ENCODE data around the gene PCDH15. TPM values are rescaled to one million over a fixed set of nuclear protein-coding genes. Genes with fewer than 3 reads are reported as not detected.

PCDH15 gene
- total and polyA plus RNA-seq, 2 of the 8 experiments (the other 6 are each of a cell fraction or from before 2014, with no cell fraction given): 0.11 TPM; not detected in 1

DNA sequence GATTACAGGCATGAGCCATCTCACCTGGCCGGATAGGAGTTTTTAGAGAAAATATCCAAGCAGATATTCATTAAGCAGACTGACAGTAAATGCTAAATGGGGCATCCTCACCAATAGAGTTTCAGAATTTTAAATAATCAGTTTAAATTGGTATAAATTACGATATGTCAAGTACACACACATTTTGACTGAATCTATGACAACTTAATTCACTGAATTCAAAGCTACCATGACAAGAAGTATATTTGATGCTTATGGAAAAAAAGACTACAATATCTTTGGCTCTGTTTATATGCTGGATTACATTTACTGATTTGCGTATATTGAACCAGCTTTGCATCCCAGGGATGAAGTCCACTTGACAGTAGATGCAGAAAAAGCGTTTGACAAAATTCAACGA is 774.7 kb downstream of the PCDH15 start:
- no peaks in the 10 kb centered on the region for H3K36me3 ChIP-seq (ENCODE audit: control insufficient read depth in 2 of 4, insufficient read depth in 4 of 4, low read length in 3 of 4)
- POLR2A ChIA-PET (ENCODE audit: partially characterized antibody): no interaction called here
- H3K4me2 ChIP-seq (ENCODE audit: insufficient read depth in 1 of 2, low read depth in 2 of 2, low read length in 2 of 2): no peak overlapping the region
- H2BK5ac ChIP-seq (ENCODE audit: low read depth, low read length): no peak overlapping the region
- H3K4me3 ChIP-seq (ENCODE audit: extremely low read depth in 1 of 4, insufficient read depth in 2 of 4, low read depth in 3 of 4, low read length in 4 of 4): no peak overlapping the region
- H3K23me2 ChIP-seq (ENCODE audit: low read depth, low read length): no peaks in the 10 kb centered on the region
- H3K56ac ChIP-seq (replicated peaks; ENCODE audit: insufficient read length, low read depth, low read length): no peak overlapping the region
- H4K91ac ChIP-seq (replicated peaks; ENCODE audit: insufficient read length, low read length): no peak overlapping the region
- H3K79me1 ChIP-seq (ENCODE audit: low read depth, low read length): no peaks in the 10 kb centered on the region
- H3K27ac ChIP-seq (ENCODE audit: low read depth, low read length): no peak overlapping the region
- no peak overlapping the region for H3K23ac ChIP-seq (ENCODE audit: insufficient read length)
- no peaks in the 10 kb centered on the region for H3K27me3 ChIP-seq (replicated peaks in 1 of 4; ENCODE audit: control insufficient read depth in 3 of 4, extremely low read depth in 1 of 4, insufficient read depth in 3 of 4, low read length in 3 of 4)
- CTCF ChIA-PET (ENCODE audit: partially characterized antibody): no interaction called here
- H3K14ac ChIP-seq (ENCODE audit: insufficient read length): no peak overlapping the region
- no peaks in the 10 kb centered on the region for H3K4me1 ChIP-seq (replicated peaks in 1 of 4; ENCODE audit: control insufficient read depth in 3 of 4, insufficient read depth in 4 of 4, low read length in 3 of 4)
- H3K9me3 ChIP-seq (ENCODE audit: insufficient read depth in 2 of 2, low read depth in 1 of 2, low read length in 1 of 2): no peaks in the 10 kb centered on the region
- H2AK5ac ChIP-seq (ENCODE audit: low read depth, low read length): no peak overlapping the region
- H3K18ac ChIP-seq (ENCODE audit: extremely low read depth, low read length): no peak overlapping the region
- no peak overlapping the region for H3K4ac ChIP-seq (replicated peaks; ENCODE audit: insufficient read length, low read depth, low read length)
- no peak overlapping the region for H2BK15ac ChIP-seq (ENCODE audit: low read length)
- no peak overlapping the region for H4K5ac ChIP-seq (ENCODE audit: insufficient read length, low read depth, low read length)
- H2BK120ac ChIP-seq (replicated peaks; ENCODE audit: low read depth, low read length): no peak overlapping the region
- H2BK12ac ChIP-seq (ENCODE audit: low read depth, low read length): no peak overlapping the region
- H4K20me1 ChIP-seq (replicated peaks in 1 of 2; ENCODE audit: control insufficient read depth in 1 of 2, insufficient read depth in 2 of 2, low read length in 2 of 2): no peaks in the 10 kb centered on the region
- H3K79me2 ChIP-seq (ENCODE audit: control insufficient read depth in 1 of 2, insufficient read depth in 2 of 2, low read length in 2 of 2): no peaks in the 10 kb centered on the region
- no peak for FAIRE-seq
- H4K8ac ChIP-seq (ENCODE audit: extremely low read depth, insufficient read depth, low read length): no peak overlapping the region
- no peak overlapping the region for H2BK20ac ChIP-seq (ENCODE audit: low read length)
- no peak overlapping the region for H3K9ac ChIP-seq (replicated peaks in 1 of 4; ENCODE audit: extremely low read depth in 1 of 4, low read depth in 3 of 4, low read length in 3 of 4)
- no peak overlapping the region for H2AFZ ChIP-seq (ENCODE audit: low read length)
- 93% methylated on average over 5 of the region's 5 CpGs; no CpG with 5 or more reads in 1 of the 2 experiments for WGBS, 2 experiments (ENCODE audit: extremely low coverage in 1 of 2, insufficient coverage in 1 of 2, insufficient read length in 1 of 2, insufficient replicate concordance in 2 of 2, low coverage in 1 of 2, low lambda C conversion rate in 2 of 2, missing lambda C conversion rate in 1 of 2)
- DNase-seq (ENCODE audit: low read depth in 1 of 2, low spot score in 2 of 2): no peak
- no peak for TF ChIP-seq TCF12 (IDR thresholded peaks at IDR 0.05; ENCODE audit: low read depth, low read length)
- TF ChIP-seq, protein P1, sequence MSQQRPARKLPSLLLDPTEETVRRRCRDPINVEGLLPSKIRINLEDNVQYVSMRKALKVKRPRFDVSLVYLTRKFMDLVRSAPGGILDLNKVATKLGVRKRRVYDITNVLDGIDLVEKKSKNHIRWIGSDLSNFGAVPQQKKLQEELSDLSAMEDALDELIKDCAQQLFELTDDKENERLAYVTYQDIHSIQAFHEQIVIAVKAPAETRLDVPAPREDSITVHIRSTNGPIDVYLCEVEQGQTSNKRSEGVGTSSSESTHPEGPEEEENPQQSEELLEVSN (IDR thresholded peaks at IDR 0.05): no peak
- no peak for TF ChIP-seq CBX5 (IDR thresholded peaks at IDR 0.05; ENCODE audit: low read depth, low read length)
- no peak for TF ChIP-seq NANOG (IDR thresholded peaks at IDR 0.05; ENCODE audit: insufficient read depth, low read depth, low read length, poor library complexity, severe bottlenecking)
- no peak for TF ChIP-seq EP300 (IDR thresholded peaks at IDR 0.05; ENCODE audit: borderline replicate concordance in 1 of 2, low read depth in 2 of 2, low read length in 2 of 2)
- no peak for TF ChIP-seq JUN (IDR thresholded peaks at IDR 0.05; ENCODE audit: low read depth, low read length)
- no peak for TF ChIP-seq KDM1A (IDR thresholded peaks at IDR 0.05; ENCODE audit: borderline replicate concordance, low read length)
- no peak for TF ChIP-seq EGR1 (IDR thresholded peaks at IDR 0.05; ENCODE audit: borderline replicate concordance, low read depth, low read length)
- TF ChIP-seq ZNF274 (IDR thresholded peaks at IDR 0.05; ENCODE audit: borderline replicate concordance, extremely low read depth, low read length): no peak
- no peak for TF ChIP-seq RFX5 (IDR thresholded peaks at IDR 0.05; ENCODE audit: borderline replicate concordance, low read depth, low read length)
- TF ChIP-seq, protein P2, sequence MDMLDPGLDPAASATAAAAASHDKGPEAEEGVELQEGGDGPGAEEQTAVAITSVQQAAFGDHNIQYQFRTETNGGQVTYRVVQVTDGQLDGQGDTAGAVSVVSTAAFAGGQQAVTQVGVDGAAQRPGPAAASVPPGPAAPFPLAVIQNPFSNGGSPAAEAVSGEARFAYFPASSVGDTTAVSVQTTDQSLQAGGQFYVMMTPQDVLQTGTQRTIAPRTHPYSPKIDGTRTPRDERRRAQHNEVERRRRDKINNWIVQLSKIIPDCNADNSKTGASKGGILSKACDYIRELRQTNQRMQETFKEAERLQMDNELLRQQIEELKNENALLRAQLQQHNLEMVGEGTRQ (IDR thresholded peaks at IDR 0.05; ENCODE audit: low read length): no peak
- TF ChIP-seq CHD2 (IDR thresholded peaks at IDR 0.05; ENCODE audit: low read length): no peak
- TF ChIP-seq, protein P3, sequence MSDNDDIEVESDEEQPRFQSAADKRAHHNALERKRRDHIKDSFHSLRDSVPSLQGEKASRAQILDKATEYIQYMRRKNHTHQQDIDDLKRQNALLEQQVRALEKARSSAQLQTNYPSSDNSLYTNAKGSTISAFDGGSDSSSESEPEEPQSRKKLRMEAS (IDR thresholded peaks at IDR 0.05): no peak
